HepG2 (cell line): ENCODE data around the gene EHD1. TPM values are rescaled to one million over a fixed set of nuclear protein-coding genes. Genes with fewer than 3 reads are reported as not detected.

ENCODE experiments used
- ATAC-seq: fragments of 200-7000 bp; cut with Tn5 transposase; 3 replicates; pipeline ENCODE4 v1.9.1; 2020; ENCODE audit warnings: mild to moderate bottlenecking, moderate library complexity
- BruUV-seq: library from RNA; stranded (reverse); fragments of 400-500 nt; replicated peaks from 2 replicates; lab custom pipeline; 2021; lab: Mats Ljungman, UMichigan
- CTCF ChIA-PET: fragments of 300-600 bp; formaldehyde crosslinking; extraction: SDS; loops from one replicate; lab custom pipeline; 2021; ENCODE audit warnings: low total read pairs, inconsistent platforms, low intra/inter-chr PET ratio; lab: Yijun Ruan, JAX
- POLR2A ChIA-PET: fragments of 350-600 bp; sonication (Branson Sonifier 250); formaldehyde crosslinking; loops from one replicate; lab custom pipeline; 2020; ENCODE audit warnings: antibody characterized with exemption, inconsistent platforms; lab: Yijun Ruan, JAX
- DNase-seq: peaks from one replicate; pipeline ENCODE4 v3.0.0-alpha.2; 2015; ENCODE audit warnings: low spot score
- FAIRE-seq: peaks from 3 replicates; lab custom pipeline; 2011; peaks lifted over from hg19 to GRCh38; lab: Jason Lieb, UNC
- H2AFZ ChIP-seq: one replicate; pipeline ENCODE4 v1.6.1; 2011; ENCODE audit warnings: low read length, inconsistent platforms
- H3K27ac ChIP-seq: fragments of 300-600 bp; 3 replicates; pipeline ENCODE4 v1.8.0; 2011; ENCODE audit warnings: mixed run types, mild to moderate bottlenecking, mixed read lengths, low read length, inconsistent platforms; ENCODE audit not compliant: insufficient read depth; ENCODE audit errors: extremely low read length
- H3K27me3 ChIP-seq, 2 experiments: fragments of 200-600 bp in 1 of 2; 2 replicates in 1 of 2; 3 replicates in 1 of 2; pipeline versions ENCODE4 v1.6.0 to v1.8.0; 2011; ENCODE audit warnings: low read length in 2 of 2, mild to moderate bottlenecking in 2 of 2, moderate library complexity in 2 of 2, inconsistent platforms in 1 of 2; ENCODE audit not compliant: insufficient read depth in 2 of 2, control insufficient read depth in 1 of 2
- H3K36me3 ChIP-seq, 2 experiments: fragments of 200-600 bp in 1 of 2; replicated peaks in 1 of 2; 2 replicates in 1 of 2; 3 replicates in 1 of 2; pipeline versions ENCODE4 v1.5.1 to v1.8.0; 2011; ENCODE audit warnings: low read length in 2 of 2, inconsistent platforms in 1 of 2; ENCODE audit not compliant: insufficient read depth in 2 of 2, control insufficient read depth in 1 of 2
- H3K4me1 ChIP-seq: 2 replicates; pipeline ENCODE4 v1.5.1; 2012; ENCODE audit warnings: low read length, inconsistent platforms; ENCODE audit not compliant: insufficient read depth
- H3K4me2 ChIP-seq: 2 replicates; pipeline ENCODE4 v1.6.0; 2011; ENCODE audit warnings: low read depth, low read length, inconsistent platforms
- H3K4me3 ChIP-seq, 3 experiments: fragments of 200-600 bp in 1 of 3; sonication (generic), shearing (Covaris generic) in 1 of 3; replicated peaks in 1 of 3; 2 replicates each; pipeline ENCODE4 v1.5.1; 2011 to 2016; ENCODE audit warnings: low read length in 3 of 3, inconsistent platforms in 2 of 3, low read depth in 2 of 3, mild to moderate bottlenecking in 2 of 3, control low read depth in 1 of 3, mixed read lengths in 1 of 3; ENCODE audit not compliant: insufficient read depth in 1 of 3
- H3K79me2 ChIP-seq: one replicate; pipeline ENCODE4 v1.6.1; 2011; ENCODE audit warnings: low read length, inconsistent platforms; ENCODE audit not compliant: insufficient read depth
- H3K9ac ChIP-seq: 2 replicates; pipeline ENCODE4 v1.6.0; 2011; ENCODE audit warnings: mild to moderate bottlenecking, low read depth, low read length, inconsistent platforms; ENCODE audit not compliant: insufficient read depth
- H3K9me3 ChIP-seq: 2 replicates; pipeline ENCODE4 v1.5.1; 2012; ENCODE audit warnings: mild to moderate bottlenecking, low read length
- H4K20me1 ChIP-seq: 2 replicates; pipeline ENCODE4 v1.6.0; 2011; ENCODE audit warnings: inconsistent platforms, mild to moderate bottlenecking, low read length, moderate library complexity; ENCODE audit not compliant: insufficient read depth
- KLF12 ChIP-seq: sonication (generic); formaldehyde crosslinking; IDR thresholded peaks from 2 replicates; pipeline ENCODE4 v1.4.0; 2020; ENCODE audit warnings: missing genetic modification reagents, borderline replicate concordance
- NCOR1 ChIP-seq: fragments of 200-600 bp; sonication (generic); IDR thresholded peaks from 2 replicates; pipeline ENCODE4 v1.7.0; 2017; ENCODE audit warnings: antibody characterized with exemption, low read length, borderline replicate concordance
- ZNF264 ChIP-seq: sonication (generic); formaldehyde crosslinking; IDR thresholded peaks from 2 replicates; pipeline ENCODE4 v1.4.0; 2020; ENCODE audit warnings: missing genetic modification reagents
- ZNF569 ChIP-seq: sonication (generic); formaldehyde crosslinking; IDR thresholded peaks from 2 replicates; pipeline ENCODE4 v1.5.0; 2020; ENCODE audit warnings: mild to moderate bottlenecking, missing genetic modification reagents, moderate library complexity, borderline replicate concordance
- WGBS: methylation state at CpG from one replicate; pipeline ENCODE4 v1.1.6; 2017; ENCODE audit warnings: low lambda C conversion rate; 5-methylcytosine and 5-hydroxymethylcytosine counted together
- in situ Hi-C: cut with HindIII; loops from 2 replicates; pipeline ENCODE4 v1.10.0; 2017; ENCODE audit warnings: low pct_unique_long_range_greater_than_20kb; ENCODE audit not compliant: extremely low pct_ligation_motif_present
- intact Hi-C: fragments of 100-400 bp; cut with micrococcal nuclease; formaldehyde crosslinking; loops from one replicate; pipeline ENCODE4 v1.10.0; 2022; ENCODE audit not compliant: unreplicated experiment
- polyA plus RNA-seq, 8 experiments: library from polyadenylated mRNA; depleted of rRNA in 3 of 8; stranded (reverse) in 7 of 8; unstranded in 1 of 8; fragments of >200 nt; fragmentation: Illumina TruSeq in 4 of 8; extraction: Trizol in 4 of 8; gene quantifications; 2 replicates each; pipeline versions ENCODE4 v1.2.1 to v1.2.3, GENCODE V29; 2011 to 2016; ENCODE audit warnings: low read depth in 4 of 8, missing spikeins in 1 of 8, mixed read lengths in 1 of 8; ENCODE audit not compliant: insufficient read depth in 1 of 8
- total RNA-seq, 5 experiments: library from RNA; depleted of rRNA; stranded (reverse); fragments of >200 nt; fragmentation: Illumina TruSeq; extraction: Trizol; gene quantifications; 2 replicates each; pipeline ENCODE4 v1.2.3, GENCODE V29; 2016; ENCODE audit warnings: low read depth in 1 of 5
- TF ChIP-seq, protein P1 (sequence below), 2 experiments: sonication (generic) in 1 of 2; formaldehyde crosslinking in 1 of 2; IDR thresholded peaks; 2 replicates each; pipeline versions ENCODE4 v1.4.0 to v1.6.1; 2018 to 2020; ENCODE audit warnings: missing genetic modification reagents in 2 of 2, borderline replicate concordance in 1 of 2, low read depth in 1 of 2, mild to moderate bottlenecking in 1 of 2, missing biosample characterization in 1 of 2
- TF ChIP-seq, protein P2 (sequence below): sonication (generic); formaldehyde crosslinking; IDR thresholded peaks from 2 replicates; pipeline ENCODE4 v1.4.0; 2020; ENCODE audit warnings: missing genetic modification reagents, mild to moderate bottlenecking, borderline replicate concordance

The EHD1 gene
- total and polyA plus RNA-seq, 2 of the 13 experiments (the other 11 are each of a cell fraction or from before 2014, with no cell fraction given): 23.6 to 26.6 TPM

DNA sequence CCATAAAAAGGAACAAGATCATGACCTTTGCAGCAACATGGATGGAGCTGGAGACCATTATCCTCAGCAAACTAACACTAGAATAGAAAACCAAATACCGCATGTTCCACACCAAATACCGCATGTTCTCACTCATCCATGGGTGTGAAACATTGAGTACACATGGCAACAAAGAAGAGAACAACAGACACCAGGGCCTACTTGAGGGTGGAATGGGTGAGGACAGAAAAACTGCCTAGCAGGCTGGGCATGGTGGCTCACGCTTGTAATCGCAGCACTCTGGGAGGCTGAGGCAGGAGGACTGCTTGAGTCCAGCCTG is 12.3 kb downstream of the EHD1 start:
- H3K4me2 ChIP-seq: no peak overlapping the region
- H3K36me3 ChIP-seq: peaks cover 0 to 17% of the 10 kb centered on the region in 2 experiments; a peak in 2 of 5 replicates
- DNase-seq (no peak), ATAC-seq (no peak), FAIRE-seq (no peak)
- H3K27me3 ChIP-seq: no peaks in the 10 kb centered on the region
- no TSS peak for BruUV-seq
- peaks cover 57% of the 10 kb centered on the region for H3K4me1 ChIP-seq
- H3K79me2 ChIP-seq: peaks cover 51% of the 10 kb centered on the region
- H4K20me1 ChIP-seq: no peaks in the 10 kb centered on the region
- H3K27ac ChIP-seq: no peak overlapping the region
- in situ Hi-C loops (no loop called here), intact Hi-C loops (no loop called here)
- H3K9me3 ChIP-seq: no peaks in the 10 kb centered on the region
- H3K4me3 ChIP-seq: no peak overlapping the region
- no peak for TF ChIP-seq ZNF264 (CRISPR knock-in tag)
- no peak for TF ChIP-seq KLF12 (CRISPR knock-in tag)
- no peak for TF ChIP-seq NCOR1
- no peak for TF ChIP-seq ZNF569 (CRISPR knock-in tag)
- TF ChIP-seq, protein P1, sequence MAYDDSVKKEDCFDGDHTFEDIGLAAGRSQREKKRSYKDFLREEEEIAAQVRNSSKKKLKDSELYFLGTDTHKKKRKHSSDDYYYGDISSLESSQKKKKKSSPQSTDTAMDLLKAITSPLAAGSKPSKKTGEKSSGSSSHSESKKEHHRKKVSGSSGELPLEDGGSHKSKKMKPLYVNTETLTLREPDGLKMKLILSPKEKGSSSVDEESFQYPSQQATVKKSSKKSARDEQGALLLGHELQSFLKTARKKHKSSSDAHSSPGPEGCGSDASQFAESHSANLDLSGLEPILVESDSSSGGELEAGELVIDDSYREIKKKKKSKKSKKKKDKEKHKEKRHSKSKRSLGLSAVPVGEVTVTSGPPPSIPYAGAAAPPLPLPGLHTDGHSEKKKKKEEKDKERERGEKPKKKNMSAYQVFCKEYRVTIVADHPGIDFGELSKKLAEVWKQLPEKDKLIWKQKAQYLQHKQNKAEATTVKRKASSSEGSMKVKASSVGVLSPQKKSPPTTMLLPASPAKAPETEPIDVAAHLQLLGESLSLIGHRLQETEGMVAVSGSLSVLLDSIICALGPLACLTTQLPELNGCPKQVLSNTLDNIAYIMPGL (CRISPR knock-in tag; IDR thresholded peaks at IDR 0.05; ENCODE audit: borderline replicate concordance in 1 of 2, low read depth in 1 of 2): no peak
- TF ChIP-seq, protein P2, sequence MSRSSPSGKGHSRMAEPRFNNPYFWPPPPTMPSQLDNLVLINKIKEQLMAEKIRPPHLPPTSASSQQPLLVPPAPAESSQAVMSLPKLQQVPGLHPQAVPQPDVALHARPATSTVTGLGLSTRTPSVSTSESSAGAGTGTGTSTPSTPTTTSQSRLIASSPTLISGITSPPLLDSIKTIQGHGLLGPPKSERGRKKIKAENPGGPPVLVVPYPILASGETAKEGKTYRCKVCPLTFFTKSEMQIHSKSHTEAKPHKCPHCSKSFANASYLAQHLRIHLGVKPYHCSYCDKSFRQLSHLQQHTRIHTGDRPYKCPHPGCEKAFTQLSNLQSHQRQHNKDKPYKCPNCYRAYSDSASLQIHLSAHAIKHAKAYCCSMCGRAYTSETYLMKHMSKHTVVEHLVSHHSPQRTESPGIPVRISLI (CRISPR knock-in tag): no peak
- 100% methylated on average over 4 of the region's 4 CpGs for WGBS
- ChIA-PET CTCF (no interaction called here), POLR2A (no interaction called here)
- H3K9ac ChIP-seq: no peak overlapping the region
- H2AFZ ChIP-seq: no peak overlapping the region
